ENCODE data around the gene C4orf50. TPM values are rescaled to one million over a fixed set of nuclear protein-coding genes. Genes with fewer than 3 reads are reported as not detected.

The C4orf50 gene
- total and polyA plus RNA-seq, 2 experiments from 2014 or later: 0.06 to 0.31 TPM

DNA sequence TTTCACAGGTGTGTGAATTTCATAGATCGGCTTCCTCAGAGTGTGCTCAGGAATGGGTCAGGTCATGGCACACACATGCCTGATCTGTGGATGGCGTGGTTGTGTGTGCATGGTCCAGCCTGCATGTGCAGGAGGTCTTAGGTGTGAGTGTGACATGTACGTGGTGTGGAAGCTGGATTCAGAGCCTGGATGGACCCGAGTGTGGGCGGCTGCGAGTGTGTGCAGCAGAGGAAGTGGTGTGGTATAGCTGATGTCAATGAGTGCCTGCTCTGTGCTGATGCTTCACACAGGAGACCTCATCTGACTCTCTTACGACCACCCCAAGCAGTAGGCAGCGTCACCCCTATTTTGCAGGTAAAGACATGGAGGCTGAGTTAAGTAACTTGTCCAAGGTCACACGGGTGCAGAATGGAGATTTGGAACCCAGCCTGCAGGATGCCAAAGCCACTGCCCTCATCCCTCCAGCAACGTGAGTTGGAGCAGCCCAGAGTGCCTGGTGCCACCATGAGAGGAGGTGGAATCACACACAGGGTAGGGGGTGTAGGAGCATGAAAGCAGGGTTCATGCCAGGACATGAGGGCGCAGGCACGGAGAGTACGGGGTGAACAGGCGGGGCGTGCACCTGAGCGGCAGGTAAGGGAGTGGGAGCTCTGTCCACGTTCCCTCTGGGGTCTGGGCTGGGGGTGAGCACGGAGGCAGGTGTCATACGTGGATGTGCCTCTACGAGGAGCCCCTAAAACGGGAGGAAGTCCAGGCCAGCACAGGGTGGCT, 24.2 kb upstream of the C4orf50 start (continued):
- TF ChIP-seq, protein P1, sequence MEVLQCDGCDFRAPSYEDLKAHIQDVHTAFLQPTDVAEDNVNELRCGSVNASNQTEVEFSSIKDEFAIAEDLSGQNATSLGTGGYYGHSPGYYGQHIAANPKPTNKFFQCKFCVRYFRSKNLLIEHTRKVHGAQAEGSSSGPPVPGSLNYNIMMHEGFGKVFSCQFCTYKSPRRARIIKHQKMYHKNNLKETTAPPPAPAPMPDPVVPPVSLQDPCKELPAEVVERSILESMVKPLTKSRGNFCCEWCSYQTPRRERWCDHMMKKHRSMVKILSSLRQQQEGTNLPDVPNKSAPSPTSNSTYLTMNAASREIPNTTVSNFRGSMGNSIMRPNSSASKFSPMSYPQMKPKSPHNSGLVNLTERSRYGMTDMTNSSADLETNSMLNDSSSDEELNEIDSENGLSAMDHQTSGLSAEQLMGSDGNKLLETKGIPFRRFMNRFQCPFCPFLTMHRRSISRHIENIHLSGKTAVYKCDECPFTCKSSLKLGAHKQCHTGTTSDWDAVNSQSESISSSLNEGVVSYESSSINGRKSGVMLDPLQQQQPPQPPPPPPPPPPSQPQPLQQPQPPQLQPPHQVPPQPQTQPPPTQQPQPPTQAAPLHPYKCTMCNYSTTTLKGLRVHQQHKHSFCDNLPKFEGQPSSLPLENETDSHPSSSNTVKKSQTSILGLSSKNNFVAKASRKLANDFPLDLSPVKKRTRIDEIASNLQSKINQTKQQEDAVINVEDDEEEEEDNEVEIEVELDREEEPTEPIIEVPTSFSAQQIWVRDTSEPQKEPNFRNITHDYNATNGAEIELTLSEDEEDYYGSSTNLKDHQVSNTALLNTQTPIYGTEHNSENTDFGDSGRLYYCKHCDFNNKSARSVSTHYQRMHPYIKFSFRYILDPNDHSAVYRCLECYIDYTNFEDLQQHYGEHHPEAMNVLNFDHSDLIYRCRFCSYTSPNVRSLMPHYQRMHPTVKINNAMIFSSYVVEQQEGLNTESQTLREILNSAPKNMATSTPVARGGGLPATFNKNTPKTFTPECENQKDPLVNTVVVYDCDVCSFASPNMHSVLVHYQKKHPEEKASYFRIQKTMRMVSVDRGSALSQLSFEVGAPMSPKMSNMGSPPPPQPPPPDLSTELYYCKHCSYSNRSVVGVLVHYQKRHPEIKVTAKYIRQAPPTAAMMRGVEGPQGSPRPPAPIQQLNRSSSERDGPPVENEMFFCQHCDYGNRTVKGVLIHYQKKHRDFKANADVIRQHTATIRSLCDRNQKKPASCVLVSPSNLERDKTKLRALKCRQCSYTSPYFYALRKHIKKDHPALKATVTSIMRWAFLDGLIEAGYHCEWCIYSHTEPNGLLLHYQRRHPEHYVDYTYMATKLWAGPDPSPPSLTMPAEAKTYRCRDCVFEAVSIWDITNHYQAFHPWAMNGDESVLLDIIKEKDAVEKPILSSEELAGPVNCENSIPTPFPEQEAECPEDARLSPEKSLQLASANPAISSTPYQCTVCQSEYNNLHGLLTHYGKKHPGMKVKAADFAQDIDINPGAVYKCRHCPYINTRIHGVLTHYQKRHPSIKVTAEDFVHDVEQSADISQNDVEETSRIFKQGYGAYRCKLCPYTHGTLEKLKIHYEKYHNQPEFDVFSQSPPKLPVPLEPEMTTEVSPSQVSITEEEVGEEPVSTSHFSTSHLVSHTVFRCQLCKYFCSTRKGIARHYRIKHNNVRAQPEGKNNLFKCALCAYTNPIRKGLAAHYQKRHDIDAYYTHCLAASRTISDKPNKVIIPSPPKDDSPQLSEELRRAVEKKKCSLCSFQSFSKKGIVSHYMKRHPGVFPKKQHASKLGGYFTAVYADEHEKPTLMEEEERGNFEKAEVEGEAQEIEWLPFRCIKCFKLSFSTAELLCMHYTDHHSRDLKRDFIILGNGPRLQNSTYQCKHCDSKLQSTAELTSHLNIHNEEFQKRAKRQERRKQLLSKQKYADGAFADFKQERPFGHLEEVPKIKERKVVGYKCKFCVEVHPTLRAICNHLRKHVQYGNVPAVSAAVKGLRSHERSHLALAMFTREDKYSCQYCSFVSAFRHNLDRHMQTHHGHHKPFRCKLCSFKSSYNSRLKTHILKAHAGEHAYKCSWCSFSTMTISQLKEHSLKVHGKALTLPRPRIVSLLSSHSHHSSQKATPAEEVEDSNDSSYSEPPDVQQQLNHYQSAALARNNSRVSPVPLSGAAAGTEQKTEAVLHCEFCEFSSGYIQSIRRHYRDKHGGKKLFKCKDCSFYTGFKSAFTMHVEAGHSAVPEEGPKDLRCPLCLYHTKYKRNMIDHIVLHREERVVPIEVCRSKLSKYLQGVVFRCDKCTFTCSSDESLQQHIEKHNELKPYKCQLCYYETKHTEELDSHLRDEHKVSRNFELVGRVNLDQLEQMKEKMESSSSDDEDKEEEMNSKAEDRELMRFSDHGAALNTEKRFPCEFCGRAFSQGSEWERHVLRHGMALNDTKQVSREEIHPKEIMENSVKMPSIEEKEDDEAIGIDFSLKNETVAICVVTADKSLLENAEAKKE (CRISPR knock-in tag; IDR thresholded peaks at IDR 0.05): no peak
- no peak for TF ChIP-seq CREB1 (CRISPR knock-in tag; IDR thresholded peaks at IDR 0.05; ENCODE audit: low read depth)
- TF ChIP-seq, protein P2, sequence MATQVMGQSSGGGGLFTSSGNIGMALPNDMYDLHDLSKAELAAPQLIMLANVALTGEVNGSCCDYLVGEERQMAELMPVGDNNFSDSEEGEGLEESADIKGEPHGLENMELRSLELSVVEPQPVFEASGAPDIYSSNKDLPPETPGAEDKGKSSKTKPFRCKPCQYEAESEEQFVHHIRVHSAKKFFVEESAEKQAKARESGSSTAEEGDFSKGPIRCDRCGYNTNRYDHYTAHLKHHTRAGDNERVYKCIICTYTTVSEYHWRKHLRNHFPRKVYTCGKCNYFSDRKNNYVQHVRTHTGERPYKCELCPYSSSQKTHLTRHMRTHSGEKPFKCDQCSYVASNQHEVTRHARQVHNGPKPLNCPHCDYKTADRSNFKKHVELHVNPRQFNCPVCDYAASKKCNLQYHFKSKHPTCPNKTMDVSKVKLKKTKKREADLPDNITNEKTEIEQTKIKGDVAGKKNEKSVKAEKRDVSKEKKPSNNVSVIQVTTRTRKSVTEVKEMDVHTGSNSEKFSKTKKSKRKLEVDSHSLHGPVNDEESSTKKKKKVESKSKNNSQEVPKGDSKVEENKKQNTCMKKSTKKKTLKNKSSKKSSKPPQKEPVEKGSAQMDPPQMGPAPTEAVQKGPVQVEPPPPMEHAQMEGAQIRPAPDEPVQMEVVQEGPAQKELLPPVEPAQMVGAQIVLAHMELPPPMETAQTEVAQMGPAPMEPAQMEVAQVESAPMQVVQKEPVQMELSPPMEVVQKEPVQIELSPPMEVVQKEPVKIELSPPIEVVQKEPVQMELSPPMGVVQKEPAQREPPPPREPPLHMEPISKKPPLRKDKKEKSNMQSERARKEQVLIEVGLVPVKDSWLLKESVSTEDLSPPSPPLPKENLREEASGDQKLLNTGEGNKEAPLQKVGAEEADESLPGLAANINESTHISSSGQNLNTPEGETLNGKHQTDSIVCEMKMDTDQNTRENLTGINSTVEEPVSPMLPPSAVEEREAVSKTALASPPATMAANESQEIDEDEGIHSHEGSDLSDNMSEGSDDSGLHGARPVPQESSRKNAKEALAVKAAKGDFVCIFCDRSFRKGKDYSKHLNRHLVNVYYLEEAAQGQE (IDR thresholded peaks at IDR 0.05; ENCODE audit: unreplicated experiment): no peak
- no peak for TF ChIP-seq POLR2AphosphoS5 (IDR thresholded peaks at IDR 0.05; ENCODE audit: low read depth)
- no peak for TF ChIP-seq EZH2phosphoT487 (IDR thresholded peaks at IDR 0.05; ENCODE audit: unreplicated experiment)

All from GM23338 (cell line).